ENCODE results near the gene MIP. TPM values are rescaled to one million over a fixed set of nuclear protein-coding genes. Genes with fewer than 3 reads are reported as not detected.

Gene MIP
- total RNA-seq, 1 experiment from 2014 or later = 0.17 TPM

GRCh38 chr12:56479625-56480024, 25.2 kb upstream of the MIP start:
- Histone ChIP-seq H2AFZ (ENCODE audit: low read length) (no peak overlapping the region), H3K27ac (ENCODE audit: insufficient read length, low read depth, low read length) (no peak overlapping the region), H4K91ac (ENCODE audit: insufficient read length, low read depth, low read length) (no peak overlapping the region), H3K4ac (ENCODE audit: low read depth, low read length) (no peak overlapping the region), H4K8ac (replicated peaks; ENCODE audit: insufficient read length, low read depth, low read length) (no peak overlapping the region), H3T11ph (ENCODE audit: low read length) (no peak overlapping the region), H3K27me3 (ENCODE audit: insufficient read depth, low read length) (no peaks in the 10 kb centered on the region), H2BK12ac (ENCODE audit: insufficient read length, low read depth, low read length) (no peak overlapping the region), H3K18ac (ENCODE audit: insufficient read length, low read depth, low read length) (no peak overlapping the region), H3K14ac (ENCODE audit: insufficient read depth, low read length) (no peak overlapping the region), H3K56ac (ENCODE audit: insufficient read length, low read depth, low read length) (no peak overlapping the region), H3K79me1 (ENCODE audit: insufficient read depth, low read depth, low read length, poor library complexity, severe bottlenecking) (no peaks in the 10 kb centered on the region), H3K79me2 (ENCODE audit: insufficient read depth, low read length) (no peaks in the 10 kb centered on the region), H3K4me1 (ENCODE audit: insufficient read depth, low read length) (no peaks in the 10 kb centered on the region), H2BK120ac (ENCODE audit: low read depth, low read length, poor library complexity, severe bottlenecking) (no peak overlapping the region), H2BK5ac (ENCODE audit: insufficient read length, low read length) (no peak overlapping the region), H2AK5ac (ENCODE audit: insufficient read length, low read length) (no peak overlapping the region), H2BK15ac (ENCODE audit: low read depth, low read length) (no peak overlapping the region), H3K9ac (ENCODE audit: extremely low read depth, insufficient read length, low read length) (no peak overlapping the region), H4K5ac (ENCODE audit: insufficient read length, low read depth, low read length) (no peak overlapping the region), H3K23ac (ENCODE audit: insufficient read length, low read depth, low read length) (no peak overlapping the region), H2BK20ac (ENCODE audit: low read depth, low read length, poor library complexity, severe bottlenecking) (no peak overlapping the region), H3K4me2 (ENCODE audit: insufficient read depth, insufficient read length, low read length) (no peak overlapping the region), H3K23me2 (ENCODE audit: insufficient read length, low read depth, low read length, poor library complexity, severe bottlenecking) (no peaks in the 10 kb centered on the region), H4K20me1 (ENCODE audit: control insufficient read depth, insufficient read depth, insufficient read length) (no peaks in the 10 kb centered on the region), H3K9me3 (ENCODE audit: control insufficient read depth, low read depth, low read length) (no peaks in the 10 kb centered on the region)
- H3K4me1 Mint-ChIP-seq = no peaks in the 10 kb centered on the region
- H3K9me3 Mint-ChIP-seq = no peaks in the 10 kb centered on the region
- H3K27me3 Mint-ChIP-seq (ENCODE audit: low read depth) = no peaks in the 10 kb centered on the region
- peaks cover 0 to 12% (median 0%) of the 10 kb centered on the region in 3 experiments; a peak in 2 of 7 replicates for H3K36me3 Mint-ChIP-seq (ENCODE audit: insufficient read depth in 1 of 3, low read depth in 3 of 3)
- no peak for DNase-seq
- H3K27ac Mint-ChIP-seq = no peak overlapping the region
- TF ChIP-seq, protein P1, sequence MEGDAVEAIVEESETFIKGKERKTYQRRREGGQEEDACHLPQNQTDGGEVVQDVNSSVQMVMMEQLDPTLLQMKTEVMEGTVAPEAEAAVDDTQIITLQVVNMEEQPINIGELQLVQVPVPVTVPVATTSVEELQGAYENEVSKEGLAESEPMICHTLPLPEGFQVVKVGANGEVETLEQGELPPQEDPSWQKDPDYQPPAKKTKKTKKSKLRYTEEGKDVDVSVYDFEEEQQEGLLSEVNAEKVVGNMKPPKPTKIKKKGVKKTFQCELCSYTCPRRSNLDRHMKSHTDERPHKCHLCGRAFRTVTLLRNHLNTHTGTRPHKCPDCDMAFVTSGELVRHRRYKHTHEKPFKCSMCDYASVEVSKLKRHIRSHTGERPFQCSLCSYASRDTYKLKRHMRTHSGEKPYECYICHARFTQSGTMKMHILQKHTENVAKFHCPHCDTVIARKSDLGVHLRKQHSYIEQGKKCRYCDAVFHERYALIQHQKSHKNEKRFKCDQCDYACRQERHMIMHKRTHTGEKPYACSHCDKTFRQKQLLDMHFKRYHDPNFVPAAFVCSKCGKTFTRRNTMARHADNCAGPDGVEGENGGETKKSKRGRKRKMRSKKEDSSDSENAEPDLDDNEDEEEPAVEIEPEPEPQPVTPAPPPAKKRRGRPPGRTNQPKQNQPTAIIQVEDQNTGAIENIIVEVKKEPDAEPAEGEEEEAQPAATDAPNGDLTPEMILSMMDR (conservative IDR thresholded peaks at IDR 0.05) = no peak
- WGBS (ENCODE audit: extremely low coverage, insufficient read length, low lambda C conversion rate) = no CpG with 5 or more reads among the region's 7 CpGs
- H3K4me3 Mint-ChIP-seq = no peak overlapping the region
